SK-N-DZ (cell line): ENCODE data around the gene SERAC1.

ENCODE experiments used
- DNase-seq: peaks from one replicate; pipeline ENCODE4 v3.0.0-alpha.2; 2015; ENCODE audit warnings: low spot score

Gene SERAC1

GRCh38 chr6:158078320-158078719 lies 89.7 kb downstream of the SERAC1 start:
- no peak for DNase-seq

DNA sequence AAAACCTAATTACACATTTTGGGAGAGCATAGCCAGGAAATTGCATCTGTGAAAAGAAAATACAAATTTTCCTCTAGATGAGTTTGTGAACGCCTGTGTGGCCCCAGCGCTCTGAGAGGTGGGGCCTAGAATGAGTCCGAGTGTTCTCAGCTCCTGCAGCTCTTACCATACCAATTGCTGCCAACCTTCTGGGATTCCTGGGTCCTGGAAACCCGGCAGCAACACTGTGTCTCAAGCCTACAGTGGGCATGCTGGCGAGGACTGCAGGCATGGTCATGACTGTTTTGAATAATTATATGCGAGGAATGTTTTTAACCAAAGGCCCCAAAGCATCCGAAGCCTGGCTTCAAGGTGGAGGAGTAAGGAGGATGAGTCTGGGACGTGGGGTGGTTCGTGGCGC lies 90.4 kb downstream of the SERAC1 start:
- DNase-seq: no peak

DNA sequence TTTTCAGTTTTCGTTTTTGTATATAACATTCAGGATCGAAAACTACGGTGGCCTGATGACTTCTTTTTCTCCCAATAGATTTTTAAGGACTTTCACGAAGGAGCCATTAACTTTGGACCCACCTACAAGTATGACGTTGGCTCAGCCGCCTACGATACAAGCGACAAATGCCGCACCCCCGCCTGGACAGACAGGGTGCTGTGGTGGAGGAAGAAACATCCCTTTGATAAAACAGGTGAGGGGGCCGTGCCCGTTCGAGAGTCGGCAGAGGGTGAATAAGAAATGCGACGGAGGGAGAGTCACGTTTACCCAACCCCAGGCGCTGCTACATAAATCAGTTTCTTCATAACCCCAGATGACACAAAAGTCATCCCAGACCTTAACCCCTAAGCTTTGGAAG lies 91.5 kb downstream of the SERAC1 start:
- no peak for DNase-seq

DNA sequence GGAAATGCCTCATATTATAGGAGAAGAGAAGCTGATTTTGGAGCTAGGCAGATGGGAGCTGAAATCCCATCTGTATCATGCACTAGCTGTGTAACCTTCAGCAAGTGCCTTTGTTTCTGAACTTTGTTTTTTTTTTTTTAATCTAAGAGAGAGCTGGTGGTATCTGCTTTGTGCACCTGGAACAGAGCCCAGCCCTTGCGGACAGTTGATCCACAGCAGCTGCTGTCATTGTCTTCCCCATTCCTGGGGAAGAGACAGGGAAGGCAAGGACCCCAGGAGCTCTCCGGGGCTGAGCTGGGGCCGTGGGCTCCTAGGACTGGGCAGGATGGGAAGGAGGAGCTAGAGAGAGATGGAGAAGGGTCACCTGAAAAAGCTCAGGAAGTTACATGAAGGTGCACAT lies 94.3 kb downstream of the SERAC1 start:
- DNase-seq: peak; percentile 31

DNA sequence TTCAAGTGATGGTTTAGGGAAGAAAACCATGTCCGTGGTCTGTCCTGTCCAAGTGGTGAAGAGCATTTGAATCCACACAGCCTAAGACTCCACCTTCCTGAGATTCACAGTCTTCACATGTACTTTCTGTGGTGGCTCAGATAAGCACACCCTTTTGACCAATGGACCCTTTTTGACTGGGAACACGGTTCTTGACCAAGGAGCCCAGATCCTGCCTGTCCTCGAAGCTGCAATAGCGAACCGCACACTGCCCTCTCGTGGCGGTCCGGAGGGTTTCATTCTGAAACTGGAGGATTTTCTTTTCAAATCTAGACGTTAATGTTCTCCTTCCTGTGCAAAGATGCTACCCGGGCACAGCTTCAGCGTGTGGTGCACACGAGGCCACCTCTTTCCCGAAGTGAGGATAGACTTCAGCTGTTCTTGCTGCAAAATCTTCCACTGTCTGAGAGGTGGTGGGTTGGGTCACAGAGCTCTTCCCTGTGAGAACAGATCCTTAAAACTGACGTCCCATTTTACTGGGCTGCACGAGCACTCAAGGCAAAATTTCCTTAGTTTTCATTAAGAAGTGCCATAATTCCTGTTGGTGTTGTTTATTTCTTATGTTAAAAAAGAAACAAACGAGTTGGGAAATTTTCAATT lies 95.9 kb downstream of the SERAC1 start:
- DNase-seq: peak; percentile 71

- DNase-seq: no peak
These were observed 96.7 kb downstream of the SERAC1 start for GRCh38 chr6:158071121-158072082.

DNA sequence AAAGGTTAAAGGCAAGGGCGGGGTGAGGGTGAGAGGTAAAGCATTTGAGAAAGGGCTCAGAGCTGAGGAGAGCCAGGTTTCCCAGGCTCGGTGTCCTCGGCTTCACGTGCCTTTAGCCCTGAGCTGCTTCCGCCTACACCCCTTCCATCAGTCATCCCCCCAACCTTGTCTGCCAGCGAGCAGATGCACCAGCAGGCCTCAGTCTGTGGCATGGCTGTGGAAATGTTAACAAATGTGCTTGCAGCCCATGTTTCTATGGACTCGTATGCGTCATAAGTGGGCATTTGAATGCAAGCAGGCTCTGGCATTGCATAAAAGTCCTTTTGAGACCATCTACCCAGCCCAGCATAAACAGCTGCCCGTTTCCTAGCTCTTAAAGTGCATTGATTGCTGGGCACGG lies 97.5 kb downstream of the SERAC1 start:
- DNase-seq: no peak

DNA sequence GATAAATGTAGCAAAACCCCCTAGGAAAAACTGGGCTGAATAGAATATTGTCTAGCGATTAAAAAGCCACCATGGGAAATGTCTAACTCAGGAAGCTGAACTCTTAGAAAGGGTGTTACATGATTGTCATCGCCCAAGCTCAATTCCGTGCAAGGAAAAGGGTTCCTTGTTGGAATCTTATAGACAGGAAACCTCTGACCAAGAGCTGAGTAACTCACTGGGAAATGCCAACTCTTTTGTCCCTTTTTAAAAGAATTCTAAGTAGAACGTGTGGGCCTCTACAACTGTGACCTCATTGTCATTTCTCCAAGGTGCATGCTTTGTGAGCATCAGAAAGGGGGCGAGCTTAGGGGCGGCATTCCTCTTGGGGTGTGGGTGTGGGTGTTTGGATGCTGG lies 98.3 kb downstream of the SERAC1 start:
- no peak for DNase-seq

DNA sequence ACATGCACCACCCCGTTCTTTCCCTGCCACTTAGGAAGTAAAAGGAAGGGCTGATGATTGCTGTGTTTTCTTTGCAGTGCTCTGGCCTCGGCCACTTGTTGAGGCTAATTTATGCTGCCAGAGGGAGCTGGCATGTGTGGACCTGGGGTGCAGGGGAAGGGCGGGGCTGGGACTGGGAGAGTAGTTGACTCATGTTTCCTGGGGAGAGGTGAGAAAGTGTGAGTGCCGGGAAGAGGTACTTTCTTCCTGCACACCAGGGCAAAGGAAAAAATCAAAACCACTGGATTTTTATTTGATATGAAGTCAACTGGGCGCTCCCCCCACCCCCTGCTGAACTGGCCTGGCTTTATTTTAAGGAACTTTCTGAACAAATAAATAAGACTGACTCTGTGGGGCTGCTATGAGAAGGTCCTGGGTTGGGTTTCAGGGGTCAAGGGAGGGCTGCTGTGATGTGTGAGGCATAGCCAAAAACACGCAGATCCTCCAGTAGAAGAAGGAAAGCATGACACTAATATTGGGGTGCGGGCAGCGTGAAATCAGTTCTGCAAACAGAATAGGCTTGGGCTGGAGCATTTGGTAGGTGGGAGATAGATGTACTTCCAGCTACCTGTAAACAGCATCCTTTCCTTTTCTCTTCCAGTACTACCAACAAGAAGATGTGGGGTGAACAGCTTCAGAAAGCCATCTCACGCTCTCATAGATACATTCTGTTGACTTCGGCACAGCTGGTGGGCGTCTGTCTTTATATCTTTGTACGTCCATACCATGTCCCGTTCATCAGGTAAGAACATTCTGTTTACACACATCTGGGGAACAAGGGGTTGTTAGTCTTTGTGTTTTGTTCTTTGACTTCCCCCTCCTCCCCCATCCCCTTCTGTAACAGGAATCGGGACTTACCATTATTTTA lies 98.9 kb downstream of the SERAC1 start:
- no peak for DNase-seq

GRCh38 chr6:158068156-158068892 lies 99.7 kb downstream of the SERAC1 start:
- no peak for DNase-seq

GRCh38 chr6:158067436-158068015 lies 100.5 kb downstream of the SERAC1 start:
- DNase-seq: no peak

DNA sequence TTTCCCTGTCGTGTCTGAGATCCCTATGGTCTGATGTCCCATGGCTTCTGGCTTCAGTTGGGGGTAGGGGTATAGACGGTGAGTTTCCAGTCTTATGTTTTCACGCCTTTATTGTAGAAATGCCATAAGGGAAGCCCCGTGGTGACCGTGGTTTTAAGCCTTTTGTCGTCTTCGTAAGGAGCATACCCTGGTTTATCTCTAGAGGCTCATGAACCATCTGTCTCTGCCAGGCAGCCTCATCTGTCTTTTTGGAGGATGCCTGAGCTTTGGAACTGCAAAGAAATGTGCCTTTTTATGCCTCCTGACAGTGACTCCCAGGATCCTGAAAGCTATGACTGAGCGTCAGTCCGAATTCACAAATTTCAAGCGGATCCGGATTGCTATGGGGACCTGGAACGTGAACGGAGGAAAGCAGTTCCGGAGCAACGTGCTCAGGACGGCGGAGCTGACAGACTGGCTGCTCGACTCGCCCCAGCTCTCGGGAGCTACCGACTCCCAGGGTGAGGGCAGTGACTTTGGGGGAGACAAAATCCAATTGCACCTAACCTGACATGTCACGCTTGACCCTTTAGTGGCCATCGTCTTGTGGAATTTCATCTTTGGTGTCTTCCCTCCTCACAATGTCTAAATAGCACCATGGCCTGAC lies 101.8 kb downstream of the SERAC1 start:
- no peak for DNase-seq

DNA sequence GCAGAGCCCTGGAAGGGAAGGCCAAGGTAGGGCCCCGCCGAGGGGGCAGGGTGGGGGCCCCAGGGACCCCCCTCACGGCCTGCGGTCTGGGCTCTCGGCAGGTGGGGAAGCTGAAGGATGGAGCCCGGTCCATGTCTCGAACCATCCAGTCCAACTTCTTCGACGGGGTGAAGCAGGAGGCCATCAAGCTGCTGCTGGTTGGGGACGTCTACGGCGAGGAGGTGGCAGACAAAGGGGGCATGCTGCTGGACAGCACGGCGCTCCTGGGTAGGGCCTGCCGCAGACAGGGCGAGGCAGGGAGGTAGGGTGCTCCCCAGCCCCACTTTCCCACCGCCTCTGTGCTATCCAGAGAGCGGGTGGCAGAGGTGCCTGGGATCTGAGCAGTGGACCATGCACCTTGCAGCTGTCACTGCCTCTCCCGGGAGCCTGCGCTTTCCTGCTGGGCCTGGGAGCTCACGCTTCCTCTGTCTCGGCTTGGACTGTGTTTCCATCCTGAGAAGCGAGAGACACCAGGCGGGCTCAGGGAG lies 103.3 kb downstream of the SERAC1 start:
- DNase-seq: no peak

DNA sequence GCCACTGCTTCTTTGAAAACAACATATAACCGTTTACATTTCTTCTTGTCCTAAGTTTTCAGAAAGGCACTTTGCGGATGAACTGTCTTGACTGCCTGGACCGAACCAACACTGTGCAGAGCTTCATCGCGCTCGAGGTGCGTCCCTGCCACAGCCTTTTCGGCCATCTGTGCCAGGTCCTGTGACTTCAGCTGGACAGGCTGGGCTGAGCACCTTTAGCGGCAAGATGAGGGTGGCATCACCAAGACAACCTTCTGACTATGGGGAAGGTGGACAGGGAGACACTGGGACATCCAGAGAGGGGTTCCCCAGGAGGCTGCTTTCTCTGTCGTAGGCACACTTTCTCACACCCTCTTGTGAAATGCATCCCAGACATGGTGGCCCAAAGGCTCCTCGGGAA lies 104.3 kb downstream of the SERAC1 start:
- no peak for DNase-seq

DNA sequence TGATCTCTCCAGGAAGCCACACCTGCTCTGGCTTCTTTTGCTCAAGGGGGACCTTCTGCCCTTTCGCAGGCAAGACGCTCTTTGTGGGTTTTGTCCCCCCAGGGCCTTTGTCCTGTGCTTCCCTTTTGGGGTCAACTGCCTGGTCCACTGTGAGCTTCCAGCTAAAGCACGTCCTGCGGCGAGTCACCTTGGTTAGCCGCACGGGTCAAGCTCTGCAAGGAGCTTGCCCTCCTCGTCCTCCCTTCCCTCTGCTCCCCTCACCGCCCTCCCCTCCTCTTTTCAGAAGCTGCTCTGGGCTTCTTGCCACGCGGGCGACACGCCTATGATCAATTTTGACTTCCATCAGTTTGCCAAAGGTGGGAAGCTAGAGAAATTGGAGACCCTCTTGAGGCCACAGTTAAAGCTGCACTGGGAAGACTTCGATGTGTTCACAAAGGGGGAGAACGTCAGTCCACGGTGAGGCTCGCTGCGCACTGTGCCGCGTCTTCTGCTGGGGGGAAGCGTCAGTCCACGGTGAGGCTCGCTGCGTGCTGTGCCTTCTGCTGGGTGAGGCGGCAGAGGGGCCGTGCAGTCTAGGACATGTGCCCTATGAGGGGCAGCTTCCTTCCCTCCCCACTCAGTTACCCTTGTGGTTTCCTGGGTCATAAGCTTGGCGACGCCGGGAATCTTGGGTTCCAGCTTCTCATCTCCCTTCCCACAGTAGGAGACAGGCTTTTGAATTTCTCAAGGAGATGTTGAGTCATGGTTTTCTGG lies 106.2 kb downstream of the SERAC1 start:
- no peak for DNase-seq

- DNase-seq: no peak
These were observed 106.7 kb downstream of the SERAC1 start for GRCh38 chr6:158061361-158061708.

DNA sequence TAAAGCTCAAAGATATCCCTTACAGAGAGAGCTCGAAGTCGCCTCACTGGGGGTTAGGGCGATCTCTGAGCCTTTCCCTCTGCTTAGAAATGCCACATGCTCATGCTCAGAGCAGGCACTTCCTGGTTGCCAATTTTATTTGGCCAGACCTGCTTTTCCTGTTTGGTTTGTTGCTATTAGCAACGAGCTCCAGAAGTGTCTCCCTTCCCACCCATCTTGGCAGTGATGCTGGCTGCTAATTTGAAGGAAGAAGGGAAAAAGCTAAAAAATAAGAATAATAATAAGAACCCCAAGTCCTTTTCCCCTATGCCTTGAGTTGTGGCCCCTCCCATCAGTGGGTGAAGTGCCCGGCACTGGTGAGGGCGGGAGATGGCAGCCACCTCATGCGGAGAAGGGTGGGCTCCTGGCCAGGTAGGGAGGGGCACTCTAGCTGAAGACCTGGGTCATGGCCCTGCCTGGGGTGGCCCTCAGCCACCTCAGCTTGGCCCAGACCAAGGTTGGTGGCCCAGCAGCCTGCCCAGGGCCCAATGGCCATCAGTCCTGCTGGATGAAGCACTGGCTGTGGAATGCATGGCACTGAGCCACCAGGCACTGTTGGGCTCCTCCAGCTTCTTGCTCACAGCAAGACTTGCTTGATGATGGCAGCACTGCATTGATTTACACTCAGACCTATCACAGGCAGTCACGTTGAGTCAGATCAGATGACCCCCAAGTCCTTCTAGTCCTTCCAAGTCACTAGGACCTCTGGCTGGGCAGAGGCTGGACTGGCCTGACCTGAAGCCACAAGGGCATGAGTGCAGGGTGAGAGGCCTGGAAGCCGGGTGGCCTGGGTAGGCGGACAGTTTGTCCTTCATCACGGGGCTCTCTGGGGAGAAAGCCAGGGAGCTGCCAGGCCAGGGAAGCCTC lies 107.4 kb downstream of the SERAC1 start:
- DNase-seq: no peak
